Esophagus muscularis mucosa (tissue), 4 donors: ENCODE measurements around the gene SEC16A.

ENCODE experiments used
- EP300 ChIP-seq: sonication (generic); formaldehyde crosslinking; IDR thresholded peaks from one replicate; pipeline ENCODE4 v1.6.1; 2017; ENCODE audit warnings: antibody characterized with exemption
- POLR2A ChIP-seq: fragments of 450-650 bp; IDR thresholded peaks from one replicate; pipeline ENCODE4 v1.6.1; 2017; ENCODE audit warnings: antibody characterized with exemption, moderate library complexity, mild to moderate bottlenecking, low read depth
- POLR2AphosphoS5 ChIP-seq, 2 donors: sonication (generic); formaldehyde crosslinking; IDR thresholded peaks; one replicate each; pipeline ENCODE4 v1.6.1; 2017; ENCODE audit warnings: antibody characterized with exemption in 2 of 2
- TF ChIP-seq, protein P1 (sequence below), 3 experiments: fragments of 200-600 bp in 2 of 3; fragments of 450-650 bp in 1 of 3; sonication (generic) in 2 of 3; IDR thresholded peaks; one replicate each; pipeline ENCODE4 v1.5.1; 2017 to 2019; ENCODE audit warnings: antibody characterized with exemption in 3 of 3, mild to moderate bottlenecking in 2 of 3, moderate library complexity in 1 of 3

DNA sequence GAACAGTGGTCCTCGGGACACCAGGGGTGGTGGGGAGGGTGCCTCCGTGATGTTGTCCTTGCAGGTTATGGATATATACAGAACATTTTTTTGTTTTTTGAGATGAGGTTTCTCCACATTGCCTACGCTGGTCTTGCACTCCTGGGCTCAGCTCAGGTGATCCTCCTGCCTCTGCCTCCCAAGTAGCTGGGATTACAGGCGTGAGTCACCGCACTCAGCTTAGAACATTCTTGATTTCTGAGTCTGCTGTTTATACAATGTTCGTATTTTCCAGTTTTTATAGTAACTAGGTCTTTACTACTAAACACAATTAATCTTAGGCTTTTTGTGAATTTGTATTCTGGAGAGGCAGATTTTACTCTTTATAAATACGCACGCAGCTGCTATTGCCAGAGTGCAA, 66.4 kb downstream of the SEC16A start:
- TF ChIP-seq, protein P1, sequence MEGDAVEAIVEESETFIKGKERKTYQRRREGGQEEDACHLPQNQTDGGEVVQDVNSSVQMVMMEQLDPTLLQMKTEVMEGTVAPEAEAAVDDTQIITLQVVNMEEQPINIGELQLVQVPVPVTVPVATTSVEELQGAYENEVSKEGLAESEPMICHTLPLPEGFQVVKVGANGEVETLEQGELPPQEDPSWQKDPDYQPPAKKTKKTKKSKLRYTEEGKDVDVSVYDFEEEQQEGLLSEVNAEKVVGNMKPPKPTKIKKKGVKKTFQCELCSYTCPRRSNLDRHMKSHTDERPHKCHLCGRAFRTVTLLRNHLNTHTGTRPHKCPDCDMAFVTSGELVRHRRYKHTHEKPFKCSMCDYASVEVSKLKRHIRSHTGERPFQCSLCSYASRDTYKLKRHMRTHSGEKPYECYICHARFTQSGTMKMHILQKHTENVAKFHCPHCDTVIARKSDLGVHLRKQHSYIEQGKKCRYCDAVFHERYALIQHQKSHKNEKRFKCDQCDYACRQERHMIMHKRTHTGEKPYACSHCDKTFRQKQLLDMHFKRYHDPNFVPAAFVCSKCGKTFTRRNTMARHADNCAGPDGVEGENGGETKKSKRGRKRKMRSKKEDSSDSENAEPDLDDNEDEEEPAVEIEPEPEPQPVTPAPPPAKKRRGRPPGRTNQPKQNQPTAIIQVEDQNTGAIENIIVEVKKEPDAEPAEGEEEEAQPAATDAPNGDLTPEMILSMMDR (IDR thresholded peaks at IDR 0.05), result no peak
- no peak for TF ChIP-seq POLR2A
- no peak for TF ChIP-seq EP300
- no peak for TF ChIP-seq POLR2AphosphoS5 (IDR thresholded peaks at IDR 0.05)
